T-cell (primary cell): ENCODE data around the gene LRRC30. TPM values are rescaled to one million over a fixed set of nuclear protein-coding genes. Genes with fewer than 3 reads are reported as not detected.

Experiments used
- ATAC-seq, 4 experiments: fragments of 200-7000 bp in 3 of 4; fragments of 150-1000 bp in 1 of 4; cut with Tn5 transposase; replicated peaks in 1 of 4; 1 replicate in 3 of 4; 2 replicates in 1 of 4; pipeline ENCODE4 v1.10.0; 2021; ENCODE audit warnings: moderate library complexity in 3 of 4, mild to moderate bottlenecking in 2 of 4, moderate number of reproducible peaks in 1 of 4
- CTCF ChIA-PET, 2 donors: fragments of 300-600 bp; sonication (Branson Sonifier 250); formaldehyde crosslinking; loops; one replicate each; lab custom pipeline; 2022; ENCODE audit warnings: antibody characterized with exemption in 2 of 2; lab: Charles Lee
- POLR2A ChIA-PET, 2 donors: fragments of 300-600 bp; sonication (Branson Sonifier 250); formaldehyde crosslinking; loops; one replicate each; lab custom pipeline; 2022; ENCODE audit warnings: antibody characterized with exemption in 2 of 2; lab: Charles Lee
- DNase-seq, 35 experiments: peaks; one replicate each; pipeline versions ENCODE4 v3.0.0 to v3.0.0-alpha.2; 2013 to 2023
- H3K27ac ChIP-seq: one replicate; pipeline ENCODE4 v1.5.1; 2013; ENCODE audit warnings: low read length
- H3K27me3 ChIP-seq, 2 experiments: replicated peaks in 1 of 2; 1 replicate in 1 of 2; 2 replicates in 1 of 2; pipeline versions ENCODE4 v1.6.1 to v1.7.0; 2013; ENCODE audit warnings: low read length in 1 of 2, mixed read lengths in 1 of 2; ENCODE audit not compliant: control insufficient read depth in 2 of 2, insufficient read depth in 2 of 2; ENCODE audit errors: extremely low read depth in 1 of 2
- H3K36me3 ChIP-seq, 2 donors: 1 replicate in 1 of 2; 2 replicates in 1 of 2; pipeline versions ENCODE4 v1.6.1 to v1.7.0; 2013; ENCODE audit warnings: low read length in 1 of 2; ENCODE audit not compliant: control insufficient read depth in 2 of 2, insufficient read depth in 1 of 2; ENCODE audit errors: extremely low read depth in 1 of 2
- H3K4me1 ChIP-seq, 2 experiments: 1 replicate in 1 of 2; 2 replicates in 1 of 2; pipeline versions ENCODE4 v1.6.1 to v1.7.0; 2013; ENCODE audit warnings: low read length in 2 of 2, mixed read lengths in 1 of 2; ENCODE audit not compliant: insufficient read depth in 2 of 2, control insufficient read depth in 1 of 2; ENCODE audit errors: extremely low read depth in 1 of 2
- H3K4me3 ChIP-seq, 2 donors: 1 replicate in 1 of 2; 2 replicates in 1 of 2; pipeline versions ENCODE4 v1.5.1 to v1.7.0; 2013; ENCODE audit warnings: mild to moderate bottlenecking in 2 of 2, low read length in 1 of 2, moderate library complexity in 1 of 2; ENCODE audit not compliant: control insufficient read depth in 1 of 2; ENCODE audit errors: extremely low read depth in 1 of 2
- H3K9me3 ChIP-seq: 2 replicates; pipeline ENCODE4 v1.7.0; 2013
- H3K27ac Mint-ChIP-seq, 2 donors: one replicate each; pipeline ENCODE4 v1.8.0; 2020 to 2021; ENCODE audit warnings: mild to moderate bottlenecking in 2 of 2, mixed read lengths in 2 of 2
- H3K27me3 Mint-ChIP-seq, 2 donors: one replicate each; pipeline ENCODE4 v1.8.0; 2021 to 2022; ENCODE audit warnings: mixed read lengths in 2 of 2
- H3K36me3 Mint-ChIP-seq: one replicate; pipeline ENCODE4 v1.8.0; 2021; ENCODE audit warnings: mixed read lengths
- H3K4me1 Mint-ChIP-seq, 3 donors: one replicate each; pipeline ENCODE4 v1.8.0; 2020 to 2022; ENCODE audit warnings: mixed read lengths in 3 of 3, mild to moderate bottlenecking in 1 of 3
- H3K4me3 Mint-ChIP-seq, 3 donors: one replicate each; pipeline ENCODE4 v1.8.0; 2020 to 2022; ENCODE audit warnings: mild to moderate bottlenecking in 3 of 3, mixed read lengths in 3 of 3, moderate library complexity in 3 of 3
- H3K9me3 Mint-ChIP-seq, 3 donors: one replicate each; pipeline ENCODE4 v1.8.0; 2020 to 2022; ENCODE audit warnings: mixed read lengths in 3 of 3
- WGBS: methylation state at CpG from one replicate; pipeline ENCODE4 v1.1.5; 2013; ENCODE audit warnings: missing lambda C conversion rate; ENCODE audit not compliant: insufficient coverage; 5-methylcytosine and 5-hydroxymethylcytosine counted together
- total RNA-seq, 35 experiments: library from RNA in 6 of 35; stranded (reverse) in 6 of 35; fragments of 120-200 nt in 1 of 35; gene quantifications; one replicate each; pipeline versions ENCODE4 v1.2.1 to v1.2.4 and lab custom pipeline; 2013 to 2026

LRRC30 gene
- total RNA-seq, 5 donors from 2014 or later (not counting 1 experiment from before 2014, with no cell fraction given) = not detected

- ChIA-PET CTCF (no interaction called here), POLR2A (no interaction called here)
- no peak for ATAC-seq
- H3K9me3 Mint-ChIP-seq = no peaks in the 10 kb centered on the region
- Histone ChIP-seq H3K27me3 (no peaks in the 10 kb centered on the region), H3K4me3 (no peak overlapping the region), H3K27ac (no peak overlapping the region), H3K9me3 (no peaks in the 10 kb centered on the region), H3K36me3 (no peaks in the 10 kb centered on the region), H3K4me1 (no peaks in the 10 kb centered on the region)
- 79% methylated on average over 3 of the region's 4 CpGs for WGBS
- no peak overlapping the region for H3K4me3 Mint-ChIP-seq
- H3K4me1 Mint-ChIP-seq = no peaks in the 10 kb centered on the region
- no peak for DNase-seq
- H3K36me3 Mint-ChIP-seq = no peaks in the 10 kb centered on the region
- H3K27ac Mint-ChIP-seq = no peak overlapping the region
- H3K27me3 Mint-ChIP-seq = no peaks in the 10 kb centered on the region
Observed at GRCh38 chr18:7207366-7207915, 23.4 kb upstream of the LRRC30 start.

- Mint-ChIP-seq H3K36me3 (no peaks in the 10 kb centered on the region), H3K4me3 (no peak overlapping the region), H3K9me3 (peaks cover 4 to 6% (median 4%) of the 10 kb centered on the region in 3 donors), H3K27me3 (peaks cover 0 to 6% of the 10 kb centered on the region in 2 donors), H3K27ac (no peak overlapping the region), H3K4me1 (no peaks in the 10 kb centered on the region)
- POLR2A ChIA-PET = no interaction called here
- Histone ChIP-seq H3K4me1 (no peaks in the 10 kb centered on the region), H3K27me3 (peaks cover 0 to 3% of the 10 kb centered on the region in 2 experiments), H3K27ac (no peak overlapping the region), H3K4me3 (no peak overlapping the region), H3K36me3 (no peaks in the 10 kb centered on the region), H3K9me3 (no peaks in the 10 kb centered on the region)
- WGBS = 81% methylated on average over 3 of the region's 5 CpGs
- CTCF ChIA-PET = no interaction called here
- ATAC-seq (no peak), DNase-seq (peak in 1 of 35 experiments; percentile 9)
Observed at GRCh38 chr18:7221424-7222155, 9.3 kb upstream of the LRRC30 start.

GRCh38 chr18:7224198-7224597, 6.7 kb upstream of the LRRC30 start:
- H3K27me3 Mint-ChIP-seq = peaks cover 0 to 6% of the 10 kb centered on the region in 2 donors
- 80% methylated on average over 1 of the region's 3 CpGs for WGBS
- CTCF ChIA-PET = no interaction called here

GRCh38 chr18:7232218-7232617, 1.3 kb downstream of the LRRC30 start:
- no peaks in the 10 kb centered on the region for H3K36me3 ChIP-seq
- DNase-seq (no peak), ATAC-seq (no peak)
- no peaks in the 10 kb centered on the region for H3K4me1 Mint-ChIP-seq
- no CpG with 5 or more reads among the region's 3 CpGs for WGBS
- no peak overlapping the region for H3K27ac ChIP-seq
- H3K36me3 Mint-ChIP-seq = no peaks in the 10 kb centered on the region
- no peak overlapping the region for H3K4me3 Mint-ChIP-seq
- peaks cover 0 to 3% (median 0%) of the 10 kb centered on the region in 3 donors for H3K9me3 Mint-ChIP-seq
- H3K4me3 ChIP-seq = no peak overlapping the region
- peaks cover 0 to 3% of the 10 kb centered on the region in 2 experiments for H3K27me3 ChIP-seq
- H3K9me3 ChIP-seq = no peaks in the 10 kb centered on the region
- H3K4me1 ChIP-seq = no peaks in the 10 kb centered on the region
- ChIA-PET CTCF (no interaction called here), POLR2A (no interaction called here)
- peaks cover 0 to 2% of the 10 kb centered on the region in 2 donors for H3K27me3 Mint-ChIP-seq
- H3K27ac Mint-ChIP-seq = no peak overlapping the region

More at GRCh38 chr18:7224198-7224597, 6.7 kb upstream of the LRRC30 start:
- Mint-ChIP-seq H3K4me3 (no peak overlapping the region), H3K36me3 (no peaks in the 10 kb centered on the region), H3K27ac (no peak overlapping the region), H3K9me3 (peaks cover 0 to 6% (median 4%) of the 10 kb centered on the region in 3 donors), H3K4me1 (no peaks in the 10 kb centered on the region)
- ATAC-seq = no peak
- no peak for DNase-seq
- POLR2A ChIA-PET = no interaction called here
- no peaks in the 10 kb centered on the region for H3K4me1 ChIP-seq
- H3K36me3 ChIP-seq = no peaks in the 10 kb centered on the region
- no peak overlapping the region for H3K4me3 ChIP-seq
- no peaks in the 10 kb centered on the region for H3K9me3 ChIP-seq
- peaks cover 0 to 5% of the 10 kb centered on the region in 2 experiments for H3K27me3 ChIP-seq
- no peak overlapping the region for H3K27ac ChIP-seq

- H3K9me3 Mint-ChIP-seq = peaks cover 0 to 3% (median 0%) of the 10 kb centered on the region in 3 donors
- ChIA-PET CTCF (no interaction called here), POLR2A (no interaction called here)
- H3K4me3 Mint-ChIP-seq = no peak overlapping the region
- DNase-seq (no peak), ATAC-seq (no peak)
- 54% methylated on average over 3 of the region's 8 CpGs for WGBS
- no peaks in the 10 kb centered on the region for H3K4me1 Mint-ChIP-seq
- Histone ChIP-seq H3K9me3 (no peaks in the 10 kb centered on the region), H3K4me3 (no peak overlapping the region), H3K27me3 (peaks cover 0 to 3% of the 10 kb centered on the region in 2 experiments), H3K36me3 (no peaks in the 10 kb centered on the region), H3K4me1 (no peaks in the 10 kb centered on the region), H3K27ac (no peak overlapping the region)
- peaks cover 0 to 2% of the 10 kb centered on the region in 2 donors for H3K27me3 Mint-ChIP-seq
- no peaks in the 10 kb centered on the region for H3K36me3 Mint-ChIP-seq
- no peak overlapping the region for H3K27ac Mint-ChIP-seq
Observed at GRCh38 chr18:7233134-7233810, 2.4 kb downstream of the LRRC30 start.

- ATAC-seq (no peak), DNase-seq (no peak)
- no peaks in the 10 kb centered on the region for H3K9me3 ChIP-seq
- Mint-ChIP-seq H3K4me3 (no peak overlapping the region), H3K4me1 (no peaks in the 10 kb centered on the region), H3K27ac (no peak overlapping the region), H3K27me3 (peaks cover 0 to 2% of the 10 kb centered on the region in 2 donors), H3K36me3 (no peaks in the 10 kb centered on the region), H3K9me3 (peaks cover 0 to 3% (median 0%) of the 10 kb centered on the region in 3 donors)
- WGBS = 97% methylated on average over 2 of the region's 6 CpGs
- no peaks in the 10 kb centered on the region for H3K36me3 ChIP-seq
- POLR2A ChIA-PET = no interaction called here
- H3K27ac ChIP-seq = no peak overlapping the region
- CTCF ChIA-PET = no interaction called here
- no peaks in the 10 kb centered on the region for H3K4me1 ChIP-seq
- H3K27me3 ChIP-seq = peaks cover 0 to 2% of the 10 kb centered on the region in 2 experiments
- no peak overlapping the region for H3K4me3 ChIP-seq
Observed at GRCh38 chr18:7234091-7234490, 3.2 kb downstream of the LRRC30 start.
